Left hindlimb (tissue), 1 donor: ENCODE data around the gene PHYKPL.
"Not testable (repeated sequence)": the region's sequence is repeated elsewhere in the genome, so short reads cannot be mapped to it uniquely, and the experiment has no call there.

ENCODE experiments used
- DNase-seq: peaks from one replicate; pipeline ENCODE4 v3.0.0-alpha.2; 2018

PHYKPL gene

GRCh38 chr5:178205749-178206047, 26.9 kb downstream of the PHYKPL start:
- DNase-seq, result no peak

- DNase-seq, result peak; percentile 87
Observed at GRCh38 chr5:178204935-178205748, 27.5 kb downstream of the PHYKPL start.

- peak; percentile 96 for DNase-seq
Observed at GRCh38 chr5:178204182-178204934, 28.2 kb downstream of the PHYKPL start, which contains the start of gene HNRNPAB. TSS of gene HNRNPAB (plus strand) at chr5:178204533. CDS start at chr5:178204838, 305 bp downstream.

GRCh38 chr5:178203670-178204181, 28.9 kb downstream of the PHYKPL start:
- no peak for DNase-seq

GRCh38 chr5:178202541-178202940, 30.1 kb downstream of the PHYKPL start:
- DNase-seq, result no peak

- DNase-seq, result no peak
Observed at GRCh38 chr5:178201927-178202235, 30.7 kb downstream of the PHYKPL start.

- no peak for DNase-seq
Observed at GRCh38 chr5:178201221-178201926, 31.2 kb downstream of the PHYKPL start.

- no peak for DNase-seq
Observed at GRCh38 chr5:178199581-178200434, 32.8 kb downstream of the PHYKPL start.

GRCh38 chr5:178198706-178199105, 33.9 kb downstream of the PHYKPL start:
- no peak for DNase-seq

- not testable (repeated sequence) for DNase-seq
Observed at GRCh38 chr5:178198151-178198550, 34.5 kb downstream of the PHYKPL start.

- DNase-seq, result no peak
Observed at GRCh38 chr5:178196986-178197385, 35.6 kb downstream of the PHYKPL start.

- no peak for DNase-seq
Observed at GRCh38 chr5:178196281-178196812, 36.3 kb downstream of the PHYKPL start.

GRCh38 chr5:178194026-178194425, 38.6 kb downstream of the PHYKPL start:
- DNase-seq, result no peak

- no peak for DNase-seq
Observed at GRCh38 chr5:178193251-178193809, 39.3 kb downstream of the PHYKPL start.

GRCh38 chr5:178192787-178193186, 39.8 kb downstream of the PHYKPL start:
- no peak for DNase-seq

GRCh38 chr5:178192244-178192643, 40.4 kb downstream of the PHYKPL start:
- no peak for DNase-seq

- no peak for DNase-seq
Observed at GRCh38 chr5:178191661-178192060, 40.9 kb downstream of the PHYKPL start.

- DNase-seq, result no peak
Observed at GRCh38 chr5:178189433-178189832, 43.2 kb downstream of the PHYKPL start.

GRCh38 chr5:178187014-178187413, 45.6 kb downstream of the PHYKPL start, which contains the start of gene GMCL2:
TSS of gene GMCL2 (minus strand) at chr5:178187371. CDS start at chr5:178187299, 72 bp downstream.
- no peak for DNase-seq

- no peak for DNase-seq
Observed at GRCh38 chr5:178186427-178186826, 46.2 kb downstream of the PHYKPL start.

GRCh38 chr5:178182158-178182876, 50.3 kb downstream of the PHYKPL start:
- no peak for DNase-seq
